GM23338 (cell line): ENCODE measurements around the gene PSMA5. TPM values are rescaled to one million over a fixed set of nuclear protein-coding genes. Genes with fewer than 3 reads are reported as not detected.

Source experiments
- ATAC-seq: fragments of 200-7000 bp; cut with Tn5 transposase; 3 replicates; pipeline ENCODE4 v1.9.1; 2020
- DNase-seq: peaks from one replicate; pipeline ENCODE4 v3.0.0-alpha.2; 2015; ENCODE audit warnings: low spot score
- H2AFZ ChIP-seq: fragments of 200-600 bp; sonication (generic); 2 replicates; pipeline ENCODE4 v1.8.0; 2016; ENCODE audit warnings: antibody characterized with exemption, mild to moderate bottlenecking, moderate library complexity
- H3F3A ChIP-seq: fragments of 200-600 bp; sonication (generic); replicated peaks from 2 replicates; pipeline ENCODE4 v1.8.0; 2017; ENCODE audit warnings: antibody characterized with exemption, mixed run types, low read depth
- H3K27ac ChIP-seq: fragments of 200-600 bp; sonication (generic); 2 replicates; pipeline ENCODE4 v1.6.1; 2016; ENCODE audit warnings: low read depth
- H3K27me3 ChIP-seq: fragments of 200-600 bp; sonication (generic); 2 replicates; pipeline ENCODE4 v1.8.0; 2016; ENCODE audit warnings: mild to moderate bottlenecking, mixed run types, moderate library complexity; ENCODE audit not compliant: insufficient read depth
- H3K36me3 ChIP-seq: fragments of 200-600 bp; sonication (generic); 2 replicates; pipeline ENCODE4 v1.8.0; 2016; ENCODE audit warnings: mild to moderate bottlenecking; ENCODE audit not compliant: insufficient read depth
- H3K4me1 ChIP-seq: fragments of 200-600 bp; sonication (generic); 2 replicates; pipeline ENCODE4 v1.8.0; 2016; ENCODE audit warnings: mild to moderate bottlenecking, moderate library complexity; ENCODE audit not compliant: insufficient read depth
- H3K4me2 ChIP-seq: fragments of 200-600 bp; sonication (generic); 2 replicates; pipeline ENCODE4 v1.7.1; 2017; ENCODE audit warnings: mixed run types
- H3K4me3 ChIP-seq: fragments of 200-600 bp; sonication (generic); 2 replicates; pipeline ENCODE4 v1.6.1; 2016; ENCODE audit warnings: mixed run types
- H3K79me2 ChIP-seq: fragments of 200-600 bp; sonication (generic); replicated peaks from 2 replicates; pipeline ENCODE4 v1.8.0; 2017; ENCODE audit warnings: mild to moderate bottlenecking; ENCODE audit not compliant: insufficient read depth
- H3K9me2 ChIP-seq: fragments of 200-600 bp; sonication (generic); 2 replicates; pipeline ENCODE4 v1.8.0; 2017; ENCODE audit not compliant: insufficient read depth
- H4K20me1 ChIP-seq: fragments of 200-600 bp; sonication (generic); replicated peaks from 2 replicates; pipeline ENCODE4 v1.8.0; 2017; ENCODE audit warnings: mild to moderate bottlenecking; ENCODE audit not compliant: insufficient read depth
- H3K27ac Mint-ChIP-seq: 2 replicates; pipeline ENCODE4 v1.8.0; 2020; ENCODE audit warnings: inconsistent platforms, mild to moderate bottlenecking, moderate library complexity, mixed read lengths
- H3K27me3 Mint-ChIP-seq: 3 replicates; pipeline ENCODE4 v1.8.0; 2022; ENCODE audit warnings: low read depth, mild to moderate bottlenecking, moderate library complexity, mixed read lengths, inconsistent platforms; ENCODE audit not compliant: insufficient read depth, poor library complexity
- H3K36me3 Mint-ChIP-seq: 3 replicates; pipeline ENCODE4 v1.8.0; 2021; ENCODE audit warnings: low read depth, mild to moderate bottlenecking, inconsistent platforms, moderate library complexity, mixed read lengths
- H3K4me1 Mint-ChIP-seq: 3 replicates; pipeline ENCODE4 v1.8.0; 2020; ENCODE audit warnings: mild to moderate bottlenecking, inconsistent platforms, mixed read lengths
- H3K4me3 Mint-ChIP-seq: 3 replicates; pipeline ENCODE4 v1.8.0; 2021; ENCODE audit warnings: moderate library complexity, mild to moderate bottlenecking, inconsistent platforms, mixed read lengths
- H3K9me3 Mint-ChIP-seq: 3 replicates; pipeline ENCODE4 v1.8.0; 2020; ENCODE audit warnings: moderate library complexity, mild to moderate bottlenecking, inconsistent platforms, mixed read lengths
- POLR2AphosphoS5 ChIP-seq: IDR thresholded peaks from 2 replicates; pipeline ENCODE4 v1.6.1; 2016; ENCODE audit warnings: antibody characterized with exemption, low read depth
- ZNF114 ChIP-seq: fragments of 250-450 bp; sonication (Bioruptor Pico); IDR thresholded peaks from 2 replicates; pipeline ENCODE4 v1.5.0; 2020; ENCODE audit warnings: mild to moderate bottlenecking, moderate library complexity
- ZNF331 ChIP-seq: fragments of 250-450 bp; sonication (Bioruptor Pico); IDR thresholded peaks from 2 replicates; pipeline ENCODE4 v1.5.0; 2020; ENCODE audit warnings: low read depth, mild to moderate bottlenecking, moderate library complexity
- polyA plus RNA-seq: library from polyadenylated mRNA; unstranded; fragments of >200 nt; fragmentation: Nextera tagmentation; extraction: Ambion mirVana; gene quantifications from 2 replicates; pipeline ENCODE4 v1.2.1, GENCODE V29; 2016
- total RNA-seq: library from RNA; depleted of rRNA; stranded (reverse); fragments of >200 nt; shearing (Covaris generic); gene quantifications from 2 replicates; pipeline ENCODE4 v1.2.3, GENCODE V29; 2014
- TF ChIP-seq, protein P1 (sequence below): fragments of 250-450 bp; sonication (Bioruptor Pico); IDR thresholded peaks from 2 replicates; pipeline ENCODE4 v1.5.0; 2020; ENCODE audit warnings: mild to moderate bottlenecking, moderate library complexity
- TF ChIP-seq, protein P2 (sequence below): IDR thresholded peaks from one replicate; pipeline ENCODE4 v1.6.1; 2018; ENCODE audit warnings: antibody characterized with exemption; ENCODE audit not compliant: unreplicated experiment

Gene PSMA5
- total and polyA plus RNA-seq, 2 experiments from 2014 or later = 104 to 126 TPM

DNA sequence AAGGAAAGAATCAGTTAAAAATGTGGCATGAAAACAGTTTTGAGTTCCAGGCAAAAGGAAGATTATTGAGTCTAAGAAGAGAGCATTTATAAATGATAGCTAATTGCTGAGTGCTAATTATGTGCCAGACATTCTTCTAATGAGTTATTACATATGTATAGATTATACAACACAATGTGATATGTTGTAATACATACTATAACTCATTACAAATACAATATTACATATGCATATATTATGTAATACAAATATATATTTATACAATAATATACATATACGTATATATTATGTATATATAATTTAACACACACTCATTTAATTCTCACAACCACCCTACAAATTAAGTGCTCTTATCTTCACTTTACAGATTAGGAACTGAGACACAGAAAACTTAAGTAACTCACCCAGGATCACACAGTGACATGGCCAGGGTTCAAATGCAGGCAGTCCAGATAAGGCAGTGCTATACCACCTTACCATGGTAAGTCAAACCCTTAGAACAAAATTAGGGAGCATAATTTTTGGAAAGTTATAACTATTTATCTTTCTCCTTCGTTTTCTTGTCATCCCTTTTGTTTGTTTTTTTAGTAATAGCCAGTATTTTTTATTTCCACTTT is 32.5 kb downstream of the PSMA5 start (continued):
- TF ChIP-seq, protein P1, sequence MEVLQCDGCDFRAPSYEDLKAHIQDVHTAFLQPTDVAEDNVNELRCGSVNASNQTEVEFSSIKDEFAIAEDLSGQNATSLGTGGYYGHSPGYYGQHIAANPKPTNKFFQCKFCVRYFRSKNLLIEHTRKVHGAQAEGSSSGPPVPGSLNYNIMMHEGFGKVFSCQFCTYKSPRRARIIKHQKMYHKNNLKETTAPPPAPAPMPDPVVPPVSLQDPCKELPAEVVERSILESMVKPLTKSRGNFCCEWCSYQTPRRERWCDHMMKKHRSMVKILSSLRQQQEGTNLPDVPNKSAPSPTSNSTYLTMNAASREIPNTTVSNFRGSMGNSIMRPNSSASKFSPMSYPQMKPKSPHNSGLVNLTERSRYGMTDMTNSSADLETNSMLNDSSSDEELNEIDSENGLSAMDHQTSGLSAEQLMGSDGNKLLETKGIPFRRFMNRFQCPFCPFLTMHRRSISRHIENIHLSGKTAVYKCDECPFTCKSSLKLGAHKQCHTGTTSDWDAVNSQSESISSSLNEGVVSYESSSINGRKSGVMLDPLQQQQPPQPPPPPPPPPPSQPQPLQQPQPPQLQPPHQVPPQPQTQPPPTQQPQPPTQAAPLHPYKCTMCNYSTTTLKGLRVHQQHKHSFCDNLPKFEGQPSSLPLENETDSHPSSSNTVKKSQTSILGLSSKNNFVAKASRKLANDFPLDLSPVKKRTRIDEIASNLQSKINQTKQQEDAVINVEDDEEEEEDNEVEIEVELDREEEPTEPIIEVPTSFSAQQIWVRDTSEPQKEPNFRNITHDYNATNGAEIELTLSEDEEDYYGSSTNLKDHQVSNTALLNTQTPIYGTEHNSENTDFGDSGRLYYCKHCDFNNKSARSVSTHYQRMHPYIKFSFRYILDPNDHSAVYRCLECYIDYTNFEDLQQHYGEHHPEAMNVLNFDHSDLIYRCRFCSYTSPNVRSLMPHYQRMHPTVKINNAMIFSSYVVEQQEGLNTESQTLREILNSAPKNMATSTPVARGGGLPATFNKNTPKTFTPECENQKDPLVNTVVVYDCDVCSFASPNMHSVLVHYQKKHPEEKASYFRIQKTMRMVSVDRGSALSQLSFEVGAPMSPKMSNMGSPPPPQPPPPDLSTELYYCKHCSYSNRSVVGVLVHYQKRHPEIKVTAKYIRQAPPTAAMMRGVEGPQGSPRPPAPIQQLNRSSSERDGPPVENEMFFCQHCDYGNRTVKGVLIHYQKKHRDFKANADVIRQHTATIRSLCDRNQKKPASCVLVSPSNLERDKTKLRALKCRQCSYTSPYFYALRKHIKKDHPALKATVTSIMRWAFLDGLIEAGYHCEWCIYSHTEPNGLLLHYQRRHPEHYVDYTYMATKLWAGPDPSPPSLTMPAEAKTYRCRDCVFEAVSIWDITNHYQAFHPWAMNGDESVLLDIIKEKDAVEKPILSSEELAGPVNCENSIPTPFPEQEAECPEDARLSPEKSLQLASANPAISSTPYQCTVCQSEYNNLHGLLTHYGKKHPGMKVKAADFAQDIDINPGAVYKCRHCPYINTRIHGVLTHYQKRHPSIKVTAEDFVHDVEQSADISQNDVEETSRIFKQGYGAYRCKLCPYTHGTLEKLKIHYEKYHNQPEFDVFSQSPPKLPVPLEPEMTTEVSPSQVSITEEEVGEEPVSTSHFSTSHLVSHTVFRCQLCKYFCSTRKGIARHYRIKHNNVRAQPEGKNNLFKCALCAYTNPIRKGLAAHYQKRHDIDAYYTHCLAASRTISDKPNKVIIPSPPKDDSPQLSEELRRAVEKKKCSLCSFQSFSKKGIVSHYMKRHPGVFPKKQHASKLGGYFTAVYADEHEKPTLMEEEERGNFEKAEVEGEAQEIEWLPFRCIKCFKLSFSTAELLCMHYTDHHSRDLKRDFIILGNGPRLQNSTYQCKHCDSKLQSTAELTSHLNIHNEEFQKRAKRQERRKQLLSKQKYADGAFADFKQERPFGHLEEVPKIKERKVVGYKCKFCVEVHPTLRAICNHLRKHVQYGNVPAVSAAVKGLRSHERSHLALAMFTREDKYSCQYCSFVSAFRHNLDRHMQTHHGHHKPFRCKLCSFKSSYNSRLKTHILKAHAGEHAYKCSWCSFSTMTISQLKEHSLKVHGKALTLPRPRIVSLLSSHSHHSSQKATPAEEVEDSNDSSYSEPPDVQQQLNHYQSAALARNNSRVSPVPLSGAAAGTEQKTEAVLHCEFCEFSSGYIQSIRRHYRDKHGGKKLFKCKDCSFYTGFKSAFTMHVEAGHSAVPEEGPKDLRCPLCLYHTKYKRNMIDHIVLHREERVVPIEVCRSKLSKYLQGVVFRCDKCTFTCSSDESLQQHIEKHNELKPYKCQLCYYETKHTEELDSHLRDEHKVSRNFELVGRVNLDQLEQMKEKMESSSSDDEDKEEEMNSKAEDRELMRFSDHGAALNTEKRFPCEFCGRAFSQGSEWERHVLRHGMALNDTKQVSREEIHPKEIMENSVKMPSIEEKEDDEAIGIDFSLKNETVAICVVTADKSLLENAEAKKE (CRISPR knock-in tag) = no peak
- TF ChIP-seq ZNF114 (CRISPR knock-in tag) (no peak), ZNF331 (CRISPR knock-in tag) (no peak), POLR2AphosphoS5 (no peak)

DNA sequence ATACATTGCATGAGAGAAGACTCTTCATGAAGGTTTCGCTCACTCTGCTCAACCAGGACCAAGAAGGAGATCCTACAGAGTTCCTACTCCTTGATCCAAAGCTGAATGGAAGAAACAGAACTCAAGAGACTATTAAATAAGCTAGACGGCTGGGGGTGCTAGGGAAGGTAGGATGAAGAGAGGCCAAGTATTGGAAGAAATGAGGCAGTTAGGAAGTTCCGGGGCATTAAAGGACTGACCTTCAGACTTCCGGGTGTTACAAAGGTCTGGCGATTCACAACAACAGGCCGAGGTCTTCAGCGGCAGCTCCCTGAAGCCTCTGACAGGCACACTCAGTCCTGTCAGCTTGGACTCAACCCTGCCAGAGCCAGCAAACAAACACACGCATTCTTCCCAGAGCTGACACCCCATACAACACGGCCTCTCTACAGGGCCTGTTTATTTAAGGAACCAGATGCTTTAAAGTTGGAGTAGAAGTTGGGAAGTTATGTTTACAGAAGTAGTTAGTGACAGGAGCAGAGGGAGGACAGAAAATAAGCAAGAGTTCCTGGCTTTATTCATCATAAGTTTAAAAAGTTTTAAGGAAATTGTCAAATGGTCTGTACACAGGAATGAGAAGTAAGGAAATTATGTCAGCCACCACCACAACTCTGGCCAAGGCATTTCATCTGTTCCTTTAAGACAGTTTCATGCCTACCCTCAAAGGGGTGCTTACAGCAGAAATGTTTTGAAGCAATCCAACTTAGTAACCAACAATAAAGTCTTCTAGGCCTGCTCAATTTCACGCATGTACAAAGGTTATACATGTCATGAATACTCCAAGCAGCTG is 33.2 kb downstream of the PSMA5 start:
- no peaks in the 10 kb centered on the region for H3K36me3 Mint-ChIP-seq
- H3K27ac ChIP-seq = peak overlapping the region; percentile 34; the same call in 1 of the 2 replicates
- H3K4me3 ChIP-seq = no peak overlapping the region
- H4K20me1 ChIP-seq = peaks cover 21% of the 10 kb centered on the region
- H3K4me1 Mint-ChIP-seq = peaks cover 39% of the 10 kb centered on the region
- ATAC-seq = no peak
- H3K79me2 ChIP-seq = peaks cover 89% of the 10 kb centered on the region
- peaks cover 10% of the 10 kb centered on the region for H3K27me3 Mint-ChIP-seq
- no peak overlapping the region; the same call in 1 of the 2 replicates for H3K27ac Mint-ChIP-seq
- H3K4me2 ChIP-seq = no peak overlapping the region
- no peaks in the 10 kb centered on the region for H3K36me3 ChIP-seq
- no peak overlapping the region for H2AFZ ChIP-seq
- no peaks in the 10 kb centered on the region for H3F3A ChIP-seq
- H3K9me2 ChIP-seq = no peaks in the 10 kb centered on the region
- H3K4me1 ChIP-seq = peaks cover 21% of the 10 kb centered on the region
- H3K4me3 Mint-ChIP-seq = no peak overlapping the region
- no peaks in the 10 kb centered on the region for H3K27me3 ChIP-seq
- DNase-seq = no peak
- no peaks in the 10 kb centered on the region for H3K9me3 Mint-ChIP-seq
- TF ChIP-seq, protein P2, sequence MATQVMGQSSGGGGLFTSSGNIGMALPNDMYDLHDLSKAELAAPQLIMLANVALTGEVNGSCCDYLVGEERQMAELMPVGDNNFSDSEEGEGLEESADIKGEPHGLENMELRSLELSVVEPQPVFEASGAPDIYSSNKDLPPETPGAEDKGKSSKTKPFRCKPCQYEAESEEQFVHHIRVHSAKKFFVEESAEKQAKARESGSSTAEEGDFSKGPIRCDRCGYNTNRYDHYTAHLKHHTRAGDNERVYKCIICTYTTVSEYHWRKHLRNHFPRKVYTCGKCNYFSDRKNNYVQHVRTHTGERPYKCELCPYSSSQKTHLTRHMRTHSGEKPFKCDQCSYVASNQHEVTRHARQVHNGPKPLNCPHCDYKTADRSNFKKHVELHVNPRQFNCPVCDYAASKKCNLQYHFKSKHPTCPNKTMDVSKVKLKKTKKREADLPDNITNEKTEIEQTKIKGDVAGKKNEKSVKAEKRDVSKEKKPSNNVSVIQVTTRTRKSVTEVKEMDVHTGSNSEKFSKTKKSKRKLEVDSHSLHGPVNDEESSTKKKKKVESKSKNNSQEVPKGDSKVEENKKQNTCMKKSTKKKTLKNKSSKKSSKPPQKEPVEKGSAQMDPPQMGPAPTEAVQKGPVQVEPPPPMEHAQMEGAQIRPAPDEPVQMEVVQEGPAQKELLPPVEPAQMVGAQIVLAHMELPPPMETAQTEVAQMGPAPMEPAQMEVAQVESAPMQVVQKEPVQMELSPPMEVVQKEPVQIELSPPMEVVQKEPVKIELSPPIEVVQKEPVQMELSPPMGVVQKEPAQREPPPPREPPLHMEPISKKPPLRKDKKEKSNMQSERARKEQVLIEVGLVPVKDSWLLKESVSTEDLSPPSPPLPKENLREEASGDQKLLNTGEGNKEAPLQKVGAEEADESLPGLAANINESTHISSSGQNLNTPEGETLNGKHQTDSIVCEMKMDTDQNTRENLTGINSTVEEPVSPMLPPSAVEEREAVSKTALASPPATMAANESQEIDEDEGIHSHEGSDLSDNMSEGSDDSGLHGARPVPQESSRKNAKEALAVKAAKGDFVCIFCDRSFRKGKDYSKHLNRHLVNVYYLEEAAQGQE = no peak
